HG03159 (cell line): Measurements from ENCODE around the gene NAALADL2.
A peak's percentile ranks its signal among the peaks of the same experiment; 100 is the strongest.
"Not testable (repeated sequence)": the region's sequence is repeated elsewhere in the genome, so short reads cannot be mapped to it uniquely, and the experiment has no call there.

ENCODE experiments used
- ATAC-seq: cut with Tn5 transposase; IDR thresholded peaks from one replicate; pipeline ENCODE4 v1.9.1; 2021; ENCODE audit warnings: mild to moderate bottlenecking, moderate library complexity; ENCODE audit not compliant: unreplicated experiment

NAALADL2 gene

GRCh38 chr3:175807175-175807574, 948.0 kb downstream of the NAALADL2 start:
- no peak for ATAC-seq

GRCh38 chr3:175818811-175819464, 959.8 kb downstream of the NAALADL2 start:
- ATAC-seq, result peak; percentile 91

- ATAC-seq, result not testable (repeated sequence)
Measured at GRCh38 chr3:175822766-175823491, 963.8 kb downstream of the NAALADL2 start.

- not testable (repeated sequence) for ATAC-seq
Measured at GRCh38 chr3:175825016-175825580, 966.0 kb downstream of the NAALADL2 start.

GRCh38 chr3:175826759-175827158, 967.6 kb downstream of the NAALADL2 start:
- no peak for ATAC-seq

- not testable (repeated sequence) for ATAC-seq
Measured at GRCh38 chr3:175829809-175830208, 970.7 kb downstream of the NAALADL2 start.

- not testable (repeated sequence) for ATAC-seq
Measured at GRCh38 chr3:175835763-175836162, 976.6 kb downstream of the NAALADL2 start.

GRCh38 chr3:175836617-175837016, 977.5 kb downstream of the NAALADL2 start:
- ATAC-seq, result no peak

- no peak for ATAC-seq
Measured at GRCh38 chr3:175837962-175838361, 978.8 kb downstream of the NAALADL2 start.

- ATAC-seq, result no peak
Measured at GRCh38 chr3:175839366-175840005, 980.4 kb downstream of the NAALADL2 start.

GRCh38 chr3:175851541-175851940, 992.4 kb downstream of the NAALADL2 start:
- ATAC-seq, result no peak

- ATAC-seq, result no peak
Measured at GRCh38 chr3:175852560-175852959, 993.4 kb downstream of the NAALADL2 start.

- no peak for ATAC-seq
Measured at GRCh38 chr3:175857666-175858270, 998.6 kb downstream of the NAALADL2 start.
